SU-DHL-6 (cell line): ENCODE data around the gene MYO7A.

ENCODE experiments used
- H2AFZ ChIP-seq: fragments of 200-600 bp; sonication (generic); 2 replicates; pipeline ENCODE4 v1.6.1; 2014; ENCODE audit warnings: low read depth, mild to moderate bottlenecking, moderate library complexity, mixed read lengths, antibody characterized with exemption, low read length; ENCODE audit not compliant: severe bottlenecking
- H3F3A ChIP-seq: fragments of 200-600 bp; shearing (Covaris generic); 2 replicates; pipeline ENCODE4 v1.6.0; 2016; ENCODE audit warnings: antibody characterized with exemption, mild to moderate bottlenecking; ENCODE audit not compliant: insufficient read depth
- H3K27ac ChIP-seq: fragments of 200-600 bp; sonication (generic); 2 replicates; pipeline ENCODE4 v1.5.1; 2016; ENCODE audit warnings: low read depth, mild to moderate bottlenecking, low read length, moderate library complexity, mixed read lengths
- H3K27me3 ChIP-seq: fragments of 200-600 bp; sonication (generic), shearing (Covaris generic); 2 replicates; pipeline ENCODE4 v1.6.0; 2014; ENCODE audit warnings: mild to moderate bottlenecking, low read length
- H3K36me3 ChIP-seq: fragments of 200-600 bp; sonication (generic); 2 replicates; pipeline ENCODE4 v1.6.1; 2014; ENCODE audit warnings: mild to moderate bottlenecking, low read length, mixed read lengths
- H3K4me2 ChIP-seq: fragments of 300-600, 200-600 bp; shearing (Covaris generic), sonication (generic); 2 replicates; pipeline ENCODE4 v1.6.0; 2014; ENCODE audit warnings: low read length, low read depth, mild to moderate bottlenecking; ENCODE audit not compliant: poor library complexity, severe bottlenecking
- H3K4me3 ChIP-seq: fragments of 200-600 bp; sonication (generic); 2 replicates; pipeline ENCODE4 v1.5.1; 2014; ENCODE audit warnings: antibody characterized with exemption, low read length, mild to moderate bottlenecking, mixed read lengths; ENCODE audit not compliant: insufficient read depth, poor library complexity, severe bottlenecking
- H3K79me2 ChIP-seq: fragments of 200-600 bp; sonication (generic); 2 replicates; pipeline ENCODE4 v1.6.1; 2014; ENCODE audit warnings: mild to moderate bottlenecking, low read length, moderate library complexity; ENCODE audit not compliant: insufficient read depth
- H3K9ac ChIP-seq: fragments of 200-600 bp; sonication (generic); 2 replicates; pipeline ENCODE4 v1.7.0; 2014; ENCODE audit warnings: mild to moderate bottlenecking, low read length
- H3K9me2 ChIP-seq: fragments of 200-600 bp; sonication (generic); replicated peaks from 2 replicates; pipeline ENCODE4 v1.6.1; 2014; ENCODE audit warnings: low read length; ENCODE audit not compliant: insufficient read depth
- H3K9me3 ChIP-seq: fragments of 200-600 bp; sonication (generic); 2 replicates; pipeline ENCODE4 v1.6.1; 2014; ENCODE audit warnings: low read length, mixed read lengths; ENCODE audit not compliant: insufficient read depth
- H4K20me1 ChIP-seq: fragments of 200-600 bp; sonication (generic); 2 replicates; pipeline ENCODE4 v1.6.1; 2014; ENCODE audit warnings: low read depth, mild to moderate bottlenecking, antibody characterized with exemption, low read length, moderate library complexity, mixed read lengths
- EZH2phosphoT487 ChIP-seq: fragments of 200-600 bp; sonication (generic), shearing (Covaris generic); conservative IDR thresholded peaks from 2 replicates; pipeline ENCODE4 v1.6.1; 2018; ENCODE audit warnings: mild to moderate bottlenecking, antibody characterized with exemption, low read length, moderate library complexity, mixed read lengths
- TF ChIP-seq, protein P1 (sequence below): fragments of 200-600 bp; sonication (generic); IDR thresholded peaks from one replicate; pipeline ENCODE4 v1.5.1; 2017; ENCODE audit warnings: antibody characterized with exemption, mild to moderate bottlenecking, low read length, moderate library complexity; ENCODE audit not compliant: insufficient read depth, poor library complexity, severe bottlenecking

MYO7A gene

DNA sequence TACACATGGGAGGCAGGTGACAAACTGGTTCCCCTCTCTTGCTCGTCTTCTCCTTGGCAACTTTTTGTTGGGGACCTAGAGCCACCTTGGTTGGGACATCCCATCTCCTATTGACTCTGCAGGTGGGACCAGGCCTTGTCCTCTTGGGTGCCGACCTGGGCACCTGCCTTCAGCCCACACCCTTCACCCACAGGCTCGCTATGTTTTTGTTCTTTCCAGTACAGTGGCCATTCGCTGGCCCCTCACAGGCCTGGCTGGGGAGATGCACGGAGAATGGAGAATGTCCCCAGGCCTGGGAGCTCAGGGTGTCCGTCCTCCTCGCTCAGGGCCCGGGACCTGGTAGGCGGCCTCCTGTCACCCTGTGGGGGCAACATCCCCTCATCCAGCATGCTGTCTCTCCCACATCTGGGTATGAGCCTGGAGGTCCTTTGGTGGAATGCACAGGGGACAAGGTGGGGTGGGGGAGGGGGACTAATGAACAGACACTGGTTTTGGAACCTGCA, 40.3 kb upstream of the MYO7A start:
- no peak overlapping the region for H3K4me3 ChIP-seq
- H3K79me2 ChIP-seq = no peaks in the 10 kb centered on the region
- H3K9ac ChIP-seq = no peak overlapping the region
- no peaks in the 10 kb centered on the region for H4K20me1 ChIP-seq
- no peaks in the 10 kb centered on the region for H3K9me3 ChIP-seq
- TF ChIP-seq, protein P1, sequence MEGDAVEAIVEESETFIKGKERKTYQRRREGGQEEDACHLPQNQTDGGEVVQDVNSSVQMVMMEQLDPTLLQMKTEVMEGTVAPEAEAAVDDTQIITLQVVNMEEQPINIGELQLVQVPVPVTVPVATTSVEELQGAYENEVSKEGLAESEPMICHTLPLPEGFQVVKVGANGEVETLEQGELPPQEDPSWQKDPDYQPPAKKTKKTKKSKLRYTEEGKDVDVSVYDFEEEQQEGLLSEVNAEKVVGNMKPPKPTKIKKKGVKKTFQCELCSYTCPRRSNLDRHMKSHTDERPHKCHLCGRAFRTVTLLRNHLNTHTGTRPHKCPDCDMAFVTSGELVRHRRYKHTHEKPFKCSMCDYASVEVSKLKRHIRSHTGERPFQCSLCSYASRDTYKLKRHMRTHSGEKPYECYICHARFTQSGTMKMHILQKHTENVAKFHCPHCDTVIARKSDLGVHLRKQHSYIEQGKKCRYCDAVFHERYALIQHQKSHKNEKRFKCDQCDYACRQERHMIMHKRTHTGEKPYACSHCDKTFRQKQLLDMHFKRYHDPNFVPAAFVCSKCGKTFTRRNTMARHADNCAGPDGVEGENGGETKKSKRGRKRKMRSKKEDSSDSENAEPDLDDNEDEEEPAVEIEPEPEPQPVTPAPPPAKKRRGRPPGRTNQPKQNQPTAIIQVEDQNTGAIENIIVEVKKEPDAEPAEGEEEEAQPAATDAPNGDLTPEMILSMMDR = no peak
- no peak for TF ChIP-seq EZH2phosphoT487
- H3K36me3 ChIP-seq = no peaks in the 10 kb centered on the region
- H3F3A ChIP-seq = no peaks in the 10 kb centered on the region
- H2AFZ ChIP-seq = no peak overlapping the region
- no peaks in the 10 kb centered on the region for H3K9me2 ChIP-seq
- no peak overlapping the region for H3K27ac ChIP-seq
- no peaks in the 10 kb centered on the region for H3K27me3 ChIP-seq
- no peak overlapping the region for H3K4me2 ChIP-seq

- Histone ChIP-seq H3K4me2 (no peak overlapping the region), H3K27me3 (no peaks in the 10 kb centered on the region), H3K27ac (no peak overlapping the region), H2AFZ (no peak overlapping the region), H4K20me1 (no peaks in the 10 kb centered on the region), H3K9ac (no peak overlapping the region), H3K9me2 (no peaks in the 10 kb centered on the region), H3F3A (no peaks in the 10 kb centered on the region), H3K79me2 (no peaks in the 10 kb centered on the region), H3K4me3 (no peak overlapping the region), H3K36me3 (no peaks in the 10 kb centered on the region), H3K9me3 (no peaks in the 10 kb centered on the region)
- TF ChIP-seq, protein P1 = no peak
- no peak for TF ChIP-seq EZH2phosphoT487
These were observed 39.6 kb upstream of the MYO7A start for GRCh38 chr11:77088236-77089003.

- no peaks in the 10 kb centered on the region for H3K9me2 ChIP-seq
These were observed 39.0 kb upstream of the MYO7A start for GRCh38 chr11:77089004-77089545.

More at GRCh38 chr11:77089004-77089545, 39.0 kb upstream of the MYO7A start:
- Histone ChIP-seq H4K20me1 (no peaks in the 10 kb centered on the region), H3F3A (no peaks in the 10 kb centered on the region), H3K79me2 (no peaks in the 10 kb centered on the region), H3K9ac (no peak overlapping the region), H3K27me3 (no peaks in the 10 kb centered on the region), H2AFZ (no peak overlapping the region), H3K27ac (no peak overlapping the region), H3K36me3 (no peaks in the 10 kb centered on the region), H3K4me3 (no peak overlapping the region), H3K9me3 (no peaks in the 10 kb centered on the region), H3K4me2 (no peak overlapping the region)
- TF ChIP-seq, protein P1 = no peak
